AG09319 (cell line): ENCODE data around the gene NCAPD3.

Source experiments
- DNase-seq: peaks from one replicate; pipeline ENCODE4 v3.0.0-alpha.2; 2010; ENCODE audit warnings: low read depth; ENCODE audit errors: extremely low read depth
- TF ChIP-seq, protein P1 (sequence below): IDR thresholded peaks from 2 replicates; pipeline ENCODE4 v1.5.1; 2011; ENCODE audit warnings: low read depth, mild to moderate bottlenecking, inconsistent platforms, low read length, moderate library complexity

The NCAPD3 gene

GRCh38 chr11:134223836-134224709 lies at the start of gene NCAPD3, which contains the start of gene VPS26B:
TSS of gene NCAPD3 (minus strand) at chr11:134223967. CDS start at chr11:134223926, 41 bp downstream.
TSS of gene VPS26B (plus strand) at chr11:134224671. CDS start at chr11:134225123, 452 bp downstream.
- TF ChIP-seq, protein P1, sequence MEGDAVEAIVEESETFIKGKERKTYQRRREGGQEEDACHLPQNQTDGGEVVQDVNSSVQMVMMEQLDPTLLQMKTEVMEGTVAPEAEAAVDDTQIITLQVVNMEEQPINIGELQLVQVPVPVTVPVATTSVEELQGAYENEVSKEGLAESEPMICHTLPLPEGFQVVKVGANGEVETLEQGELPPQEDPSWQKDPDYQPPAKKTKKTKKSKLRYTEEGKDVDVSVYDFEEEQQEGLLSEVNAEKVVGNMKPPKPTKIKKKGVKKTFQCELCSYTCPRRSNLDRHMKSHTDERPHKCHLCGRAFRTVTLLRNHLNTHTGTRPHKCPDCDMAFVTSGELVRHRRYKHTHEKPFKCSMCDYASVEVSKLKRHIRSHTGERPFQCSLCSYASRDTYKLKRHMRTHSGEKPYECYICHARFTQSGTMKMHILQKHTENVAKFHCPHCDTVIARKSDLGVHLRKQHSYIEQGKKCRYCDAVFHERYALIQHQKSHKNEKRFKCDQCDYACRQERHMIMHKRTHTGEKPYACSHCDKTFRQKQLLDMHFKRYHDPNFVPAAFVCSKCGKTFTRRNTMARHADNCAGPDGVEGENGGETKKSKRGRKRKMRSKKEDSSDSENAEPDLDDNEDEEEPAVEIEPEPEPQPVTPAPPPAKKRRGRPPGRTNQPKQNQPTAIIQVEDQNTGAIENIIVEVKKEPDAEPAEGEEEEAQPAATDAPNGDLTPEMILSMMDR, result no peak
- DNase-seq, result peak; percentile 88

DNA sequence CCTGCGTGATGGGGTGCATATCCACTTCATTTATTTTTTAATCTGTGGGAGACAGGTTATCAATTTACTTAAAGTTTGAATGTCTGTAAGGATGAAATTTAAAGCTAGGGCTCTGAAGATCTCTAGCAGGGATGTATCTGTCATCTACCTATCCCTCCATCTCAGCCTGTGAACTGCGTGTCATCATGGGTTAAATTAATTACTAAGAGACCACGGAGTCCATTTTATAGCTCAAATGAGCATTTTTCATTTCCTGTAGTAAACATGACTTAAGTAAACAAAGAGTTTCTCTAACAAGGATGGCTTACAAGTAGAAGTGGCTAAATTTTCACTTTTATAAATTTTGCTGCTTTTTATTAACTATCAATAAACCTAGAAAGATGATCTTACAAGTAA lies 49.5 kb upstream of the NCAPD3 start:
- TF ChIP-seq, protein P1, result no peak
- no peak for DNase-seq

DNA sequence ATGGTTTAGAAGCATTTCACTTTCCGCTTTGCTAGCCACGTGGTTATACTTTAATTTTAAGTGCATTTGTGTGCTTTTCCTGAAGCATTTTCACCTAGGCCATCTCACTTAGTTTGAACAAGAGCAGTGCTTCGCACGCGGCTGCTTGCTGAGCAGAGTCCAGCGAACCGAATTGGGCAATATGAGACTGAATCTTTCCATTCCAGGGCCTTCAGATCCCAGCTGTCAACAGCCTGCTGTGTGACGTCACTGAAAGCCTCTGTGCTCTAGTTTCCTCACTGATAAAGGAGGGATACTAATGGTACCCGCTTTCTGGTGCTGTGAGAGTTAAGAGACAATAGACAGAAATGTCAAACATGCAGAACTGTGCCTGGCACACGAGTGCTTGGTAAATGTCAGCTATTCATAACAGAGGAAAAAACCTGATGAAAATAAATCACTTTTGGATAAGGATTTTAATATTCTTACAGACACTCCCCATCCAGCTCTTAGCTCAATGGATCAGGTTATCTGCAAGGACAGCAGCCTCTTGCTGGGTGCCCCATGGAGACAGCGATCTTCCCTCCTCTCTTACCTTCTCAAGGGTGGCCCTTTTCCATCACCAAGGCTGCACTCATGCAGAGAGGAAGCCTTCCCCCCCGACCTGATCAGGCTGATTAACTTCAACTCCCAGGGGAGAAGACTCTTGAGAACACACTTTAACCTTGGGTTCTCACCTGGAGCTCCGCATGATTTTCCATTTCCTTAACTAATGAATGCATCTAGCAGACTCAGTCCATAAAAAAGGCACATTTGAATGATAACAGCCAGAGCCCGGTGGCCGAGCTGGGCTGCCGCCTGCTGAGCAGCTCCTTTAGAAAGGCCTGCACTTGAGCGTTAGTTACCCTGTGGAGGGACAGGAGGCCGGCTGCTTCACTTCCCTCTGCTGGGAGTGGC lies 48.9 kb upstream of the NCAPD3 start:
- TF ChIP-seq, protein P1, result no peak
- DNase-seq, result no peak

DNA sequence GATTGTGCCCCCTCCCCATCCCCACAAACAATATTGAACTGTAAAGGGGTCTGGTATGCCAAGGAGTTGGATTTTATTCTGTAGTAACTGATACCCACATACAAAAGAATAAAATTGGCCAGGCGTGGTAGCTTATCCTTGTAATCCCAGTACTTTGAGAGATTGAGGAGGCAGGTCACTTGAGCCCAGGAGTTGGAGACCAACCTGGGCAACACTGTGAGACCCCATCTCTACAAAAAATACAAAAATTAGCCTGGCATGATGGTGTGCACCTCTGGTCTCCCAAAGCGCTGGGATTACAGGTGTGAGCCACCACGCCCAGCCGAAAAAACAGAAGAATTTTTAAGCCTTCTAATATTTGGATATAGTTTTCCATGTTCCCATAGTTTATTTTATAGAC lies 48.2 kb upstream of the NCAPD3 start:
- TF ChIP-seq, protein P1, result no peak
- DNase-seq, result no peak

- TF ChIP-seq, protein P1, result no peak; the same call in 1 of the 2 replicates
- DNase-seq, result no peak
Measured at GRCh38 chr11:134270250-134270714, 46.5 kb upstream of the NCAPD3 start.

DNA sequence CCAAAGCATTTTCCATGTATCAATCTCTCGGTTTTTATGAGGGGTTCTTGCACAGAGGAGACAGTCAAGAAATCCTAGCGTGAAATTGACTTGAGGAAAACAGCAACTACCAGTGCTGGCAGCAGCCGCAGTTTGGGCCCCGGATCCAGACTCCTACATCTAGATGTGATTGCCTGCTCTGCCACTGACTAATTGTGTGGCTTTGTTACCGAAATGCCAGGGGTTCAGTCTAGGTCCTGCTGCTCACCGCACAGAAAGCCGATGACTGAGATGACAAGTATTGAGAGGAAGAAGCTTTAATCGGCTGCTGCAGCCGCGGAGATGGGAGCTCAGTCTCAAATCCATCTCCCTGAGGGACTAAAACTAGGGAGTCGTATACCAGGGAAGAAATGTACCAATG lies 44.2 kb upstream of the NCAPD3 start:
- TF ChIP-seq, protein P1, result no peak
- no peak for DNase-seq

DNA sequence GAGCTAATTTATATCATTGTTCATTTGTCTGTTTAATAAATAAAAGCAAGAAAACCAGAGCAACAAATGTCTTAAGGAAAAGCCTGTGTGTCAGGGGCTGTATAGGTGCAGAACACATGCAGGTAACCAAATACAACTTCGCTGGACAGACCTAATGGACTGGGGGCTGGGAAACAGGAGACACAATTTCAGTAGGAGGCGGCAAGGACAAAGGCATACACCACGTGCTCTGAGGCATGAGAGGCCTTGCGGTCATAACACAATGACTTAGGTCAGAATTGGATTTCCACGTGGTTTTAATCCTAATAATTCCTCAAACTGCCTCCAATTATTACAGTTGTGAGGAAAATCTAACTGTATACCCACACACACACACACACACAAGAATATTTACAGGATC lies 43.7 kb upstream of the NCAPD3 start:
- TF ChIP-seq, protein P1, result no peak
- no peak for DNase-seq
